Smooth muscle cell (in vitro differentiated cells): ENCODE measurements around the gene SDCCAG8. TPM values are rescaled to one million over a fixed set of nuclear protein-coding genes. Genes with fewer than 3 reads are reported as not detected.

Source experiments
- DNase-seq: peaks from one replicate; lab custom pipeline; 2025; ENCODE audit not compliant: unreplicated experiment; lab: John Stamatoyannopoulos, UW
- H2AFZ ChIP-seq: fragments of 200-600 bp; sonication (generic); 2 replicates; pipeline ENCODE4 v1.6.0; 2016; ENCODE audit warnings: antibody characterized with exemption, low read depth, mild to moderate bottlenecking
- H3F3A ChIP-seq: fragments of 200-600 bp; sonication (generic); 2 replicates; pipeline ENCODE4 v1.6.0; 2017; ENCODE audit warnings: antibody characterized with exemption, low read depth
- H3K27ac ChIP-seq: fragments of 200-600 bp; sonication (generic); 2 replicates; pipeline ENCODE4 v1.5.1; 2016; ENCODE audit warnings: low read depth, mild to moderate bottlenecking
- H3K27me3 ChIP-seq: fragments of 200-600 bp; sonication (generic); 2 replicates; pipeline ENCODE4 v1.6.1; 2016; ENCODE audit warnings: low read depth, mild to moderate bottlenecking
- H3K36me3 ChIP-seq: fragments of 200-600 bp; sonication (generic); 2 replicates; pipeline ENCODE4 v1.5.1; 2016; ENCODE audit warnings: low read depth
- H3K4me1 ChIP-seq: fragments of 200-600 bp; sonication (generic); 2 replicates; pipeline ENCODE4 v1.5.1; 2016; ENCODE audit warnings: low read depth
- H3K4me2 ChIP-seq: fragments of 200-600 bp; sonication (generic); 2 replicates; pipeline ENCODE4 v1.6.0; 2016; ENCODE audit warnings: mild to moderate bottlenecking
- H3K4me3 ChIP-seq: fragments of 200-600 bp; sonication (generic); 2 replicates; pipeline ENCODE4 v1.5.1; 2016; ENCODE audit warnings: mild to moderate bottlenecking
- H3K79me2 ChIP-seq: fragments of 200-600 bp; sonication (generic); 2 replicates; pipeline ENCODE4 v1.6.0; 2016; ENCODE audit warnings: low read depth, mild to moderate bottlenecking
- H3K9ac ChIP-seq: fragments of 200-600 bp; sonication (generic); 2 replicates; pipeline ENCODE4 v1.6.0; 2016; ENCODE audit warnings: low read depth
- H3K9me3 ChIP-seq: fragments of 200-600 bp; sonication (generic); replicated peaks from 2 replicates; pipeline ENCODE4 v1.5.1; 2016; ENCODE audit warnings: low read depth
- H4K20me1 ChIP-seq: fragments of 200-600 bp; sonication (generic); 2 replicates; pipeline ENCODE4 v1.6.0; 2016; ENCODE audit warnings: low read depth
- WGBS: methylation state at CpG from one replicate; pipeline ENCODE4 v1.1.7; 2016; ENCODE audit warnings: low lambda C conversion rate; 5-methylcytosine and 5-hydroxymethylcytosine counted together
- polyA plus RNA-seq: library from polyadenylated mRNA; unstranded; fragments of >200 nt; fragmentation: Nextera tagmentation; extraction: Ambion mirVana; gene quantifications from 2 replicates; pipeline ENCODE4 v1.2.1, GENCODE V29; 2016
- total RNA-seq: library from RNA; depleted of rRNA; stranded (reverse); fragments of >200 nt; gene quantifications from 2 replicates; pipeline ENCODE4 v1.2.3, GENCODE V29; 2014
- TF ChIP-seq, protein P1 (sequence below): fragments of 200-600 bp; sonication (generic); IDR thresholded peaks from 2 replicates; pipeline ENCODE4 v1.5.1; 2017; ENCODE audit warnings: borderline replicate concordance, mild to moderate bottlenecking, antibody characterized with exemption; ENCODE audit not compliant: insufficient read depth, poor library complexity, severe bottlenecking

SDCCAG8 gene
- total and polyA plus RNA-seq, 2 experiments from 2014 or later, result 30.9 to 33.4 TPM

DNA sequence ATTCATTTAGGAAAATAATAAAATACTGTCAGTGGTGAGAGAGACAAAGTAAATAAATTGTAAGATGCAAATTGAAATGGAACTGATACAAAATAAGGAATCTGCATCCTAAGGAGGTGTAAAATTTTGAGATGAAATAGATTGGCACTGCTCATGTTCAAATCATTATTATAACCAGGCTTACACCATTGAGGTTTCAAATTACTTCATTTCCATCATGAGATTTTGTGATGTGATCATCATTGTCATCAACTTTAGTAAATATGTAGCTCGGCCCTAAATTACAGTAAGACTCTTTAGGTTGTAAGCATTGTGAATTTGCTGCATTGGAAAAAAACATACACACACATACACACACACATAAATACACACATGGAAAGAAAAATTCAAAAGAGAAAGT is 123.4 kb downstream of the SDCCAG8 start:
- Histone ChIP-seq H3K9ac (no peak overlapping the region), H3K36me3 (no peaks in the 10 kb centered on the region), H3K4me2 (no peak overlapping the region), H2AFZ (no peak overlapping the region), H3F3A (no peaks in the 10 kb centered on the region), H4K20me1 (no peaks in the 10 kb centered on the region), H3K4me1 (no peaks in the 10 kb centered on the region), H3K4me3 (no peak overlapping the region), H3K9me3 (peaks cover 2% of the 10 kb centered on the region), H3K27ac (no peak overlapping the region), H3K27me3 (no peaks in the 10 kb centered on the region), H3K79me2 (no peaks in the 10 kb centered on the region)
- TF ChIP-seq, protein P1, sequence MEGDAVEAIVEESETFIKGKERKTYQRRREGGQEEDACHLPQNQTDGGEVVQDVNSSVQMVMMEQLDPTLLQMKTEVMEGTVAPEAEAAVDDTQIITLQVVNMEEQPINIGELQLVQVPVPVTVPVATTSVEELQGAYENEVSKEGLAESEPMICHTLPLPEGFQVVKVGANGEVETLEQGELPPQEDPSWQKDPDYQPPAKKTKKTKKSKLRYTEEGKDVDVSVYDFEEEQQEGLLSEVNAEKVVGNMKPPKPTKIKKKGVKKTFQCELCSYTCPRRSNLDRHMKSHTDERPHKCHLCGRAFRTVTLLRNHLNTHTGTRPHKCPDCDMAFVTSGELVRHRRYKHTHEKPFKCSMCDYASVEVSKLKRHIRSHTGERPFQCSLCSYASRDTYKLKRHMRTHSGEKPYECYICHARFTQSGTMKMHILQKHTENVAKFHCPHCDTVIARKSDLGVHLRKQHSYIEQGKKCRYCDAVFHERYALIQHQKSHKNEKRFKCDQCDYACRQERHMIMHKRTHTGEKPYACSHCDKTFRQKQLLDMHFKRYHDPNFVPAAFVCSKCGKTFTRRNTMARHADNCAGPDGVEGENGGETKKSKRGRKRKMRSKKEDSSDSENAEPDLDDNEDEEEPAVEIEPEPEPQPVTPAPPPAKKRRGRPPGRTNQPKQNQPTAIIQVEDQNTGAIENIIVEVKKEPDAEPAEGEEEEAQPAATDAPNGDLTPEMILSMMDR, result no peak
- 96% methylated on average over 1 of the region's 1 CpG for WGBS
- DNase-seq, result no peak

DNA sequence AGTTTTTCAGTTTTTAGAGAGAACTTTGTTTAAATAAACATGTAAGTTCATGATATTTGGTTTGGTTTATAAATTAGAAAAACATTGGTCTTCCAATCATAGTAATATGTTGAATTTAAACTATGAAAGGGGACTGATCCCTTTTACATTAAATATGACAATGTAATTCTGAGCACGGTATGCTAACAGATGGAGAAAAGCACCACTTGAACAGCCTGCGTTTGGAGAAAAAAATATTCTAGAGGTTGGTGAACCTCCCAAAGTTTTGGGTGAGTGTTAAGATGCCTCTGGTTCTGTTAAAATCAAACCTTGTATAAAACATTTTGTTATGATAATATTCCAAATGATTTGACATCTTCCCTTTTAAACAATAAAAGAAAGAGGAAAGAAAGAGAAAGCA is 123.9 kb downstream of the SDCCAG8 start:
- Histone ChIP-seq H3K4me3 (no peak overlapping the region), H3K27ac (no peak overlapping the region), H3K36me3 (no peaks in the 10 kb centered on the region), H3K79me2 (no peaks in the 10 kb centered on the region), H4K20me1 (no peaks in the 10 kb centered on the region), H3K9ac (no peak overlapping the region), H3F3A (no peaks in the 10 kb centered on the region), H3K27me3 (no peaks in the 10 kb centered on the region), H2AFZ (no peak overlapping the region), H3K4me1 (no peaks in the 10 kb centered on the region), H3K4me2 (no peak overlapping the region), H3K9me3 (no peaks in the 10 kb centered on the region)
- TF ChIP-seq, protein P1, result no peak
- WGBS, result 98% methylated on average over 2 of the region's 2 CpGs
- DNase-seq, result no peak

DNA sequence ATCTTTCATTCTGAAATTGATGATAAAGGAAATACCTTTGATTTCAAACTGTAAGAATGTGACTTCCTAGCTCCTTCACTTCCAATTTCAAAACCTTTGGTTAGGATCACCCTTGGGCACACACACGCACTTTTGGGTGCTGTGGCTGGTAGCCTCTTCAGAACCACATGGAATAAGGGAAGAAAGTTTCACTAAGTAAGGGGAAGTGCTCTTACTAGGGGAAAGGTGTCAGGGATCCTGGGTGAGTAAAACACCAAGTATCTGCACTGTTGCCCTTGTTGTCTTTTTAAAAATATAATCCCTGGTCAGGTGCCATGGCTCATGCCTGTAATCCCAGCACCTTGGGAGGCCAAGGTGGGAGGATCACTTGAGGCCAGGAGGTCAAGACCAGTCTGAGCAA is 132.4 kb downstream of the SDCCAG8 start:
- no peaks in the 10 kb centered on the region for H3K36me3 ChIP-seq
- H3K27me3 ChIP-seq, result no peaks in the 10 kb centered on the region
- no peak overlapping the region for H3K4me2 ChIP-seq
- no peaks in the 10 kb centered on the region for H3K4me1 ChIP-seq
- 100% methylated on average over 1 of the region's 1 CpG for WGBS
- H2AFZ ChIP-seq, result no peak overlapping the region
- no peaks in the 10 kb centered on the region for H3K79me2 ChIP-seq
- H3K27ac ChIP-seq, result no peak overlapping the region
- H3K4me3 ChIP-seq, result no peak overlapping the region
- DNase-seq, result no peak
- H3K9ac ChIP-seq, result no peak overlapping the region
- H3F3A ChIP-seq, result no peaks in the 10 kb centered on the region
- no peaks in the 10 kb centered on the region for H3K9me3 ChIP-seq
- H4K20me1 ChIP-seq, result no peaks in the 10 kb centered on the region
- TF ChIP-seq, protein P1, result no peak

DNA sequence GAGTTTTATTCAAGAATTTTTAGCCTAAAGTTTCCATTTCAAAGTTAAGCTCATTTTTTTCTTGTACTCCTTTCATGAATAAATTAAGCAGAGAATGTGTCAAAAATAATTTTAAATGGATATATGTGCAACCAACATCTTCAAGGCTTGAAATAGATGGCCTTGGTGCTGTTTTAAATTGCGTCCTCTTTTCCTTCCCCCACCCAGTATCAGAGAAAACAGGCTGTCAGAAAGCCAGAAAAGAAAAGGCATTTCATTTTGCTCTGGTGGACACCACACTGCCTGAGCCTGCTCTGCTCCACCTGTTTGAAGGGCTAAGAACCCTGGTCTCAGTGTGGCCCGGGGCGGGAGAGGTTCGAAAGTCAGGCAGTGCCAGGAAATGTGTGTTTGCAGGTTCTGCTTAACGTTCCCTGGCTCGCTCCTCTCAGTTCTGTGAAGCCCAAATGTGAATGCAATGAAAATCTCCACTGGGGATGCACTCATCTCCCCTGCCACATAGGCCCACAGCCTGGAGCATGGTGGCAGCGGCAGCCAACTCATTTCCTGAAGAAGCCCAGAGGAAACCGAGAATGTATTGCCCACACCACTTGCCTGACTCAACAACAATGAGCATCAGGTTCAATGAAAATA is 134.4 kb downstream of the SDCCAG8 start:
- H3K9ac ChIP-seq, result no peak overlapping the region
- H3K9me3 ChIP-seq, result no peaks in the 10 kb centered on the region
- no peak overlapping the region for H3K4me2 ChIP-seq
- no peaks in the 10 kb centered on the region for H3K4me1 ChIP-seq
- WGBS, result 95% methylated on average over 8 of the region's 8 CpGs
- H3K4me3 ChIP-seq, result no peak overlapping the region
- no peak overlapping the region for H3K27ac ChIP-seq
- H3F3A ChIP-seq, result no peaks in the 10 kb centered on the region
- no peaks in the 10 kb centered on the region for H4K20me1 ChIP-seq
- H3K79me2 ChIP-seq, result no peaks in the 10 kb centered on the region
- no peak for DNase-seq
- H3K27me3 ChIP-seq, result no peaks in the 10 kb centered on the region
- TF ChIP-seq, protein P1, result no peak
- H3K36me3 ChIP-seq, result no peaks in the 10 kb centered on the region
- no peak overlapping the region for H2AFZ ChIP-seq
